ENCODE measurements around the gene VPS33A. TPM values are rescaled to one million over a fixed set of nuclear protein-coding genes. Genes with fewer than 3 reads are reported as not detected.

The VPS33A gene
- total and polyA plus RNA-seq, 2 experiments from 2014 or later, result 19.5 to 48.0 TPM

- Histone ChIP-seq H3K27ac (ENCODE audit: low read depth) (no peak overlapping the region), H3K79me2 (replicated peaks; ENCODE audit: insufficient read depth) (no peaks in the 10 kb centered on the region), H3F3A (replicated peaks; ENCODE audit: low read depth) (peaks cover 20% of the 10 kb centered on the region), H4K20me1 (replicated peaks; ENCODE audit: insufficient read depth) (peaks cover 29% of the 10 kb centered on the region), H3K27me3 (ENCODE audit: insufficient read depth) (peaks cover 47% of the 10 kb centered on the region), H3K9me2 (ENCODE audit: insufficient read depth) (no peaks in the 10 kb centered on the region), H2AFZ (no peak overlapping the region), H3K4me3 (peak overlapping the region; percentile 67), H3K4me1 (ENCODE audit: insufficient read depth) (peaks cover 11% of the 10 kb centered on the region; the same call in 1 of the 2 replicates), H3K36me3 (ENCODE audit: insufficient read depth) (peaks cover 26% of the 10 kb centered on the region), H3K4me2 (peak overlapping the region; percentile 88; the same call in 1 of the 2 replicates)
- Mint-ChIP-seq H3K27ac (no peak overlapping the region), H3K4me1 (peaks cover 24% of the 10 kb centered on the region), H3K27me3 (ENCODE audit: insufficient read depth, low read depth, poor library complexity) (peaks cover 43% of the 10 kb centered on the region), H3K4me3 (peak overlapping the region; percentile 65), H3K9me3 (no peaks in the 10 kb centered on the region), H3K36me3 (ENCODE audit: low read depth) (peaks cover 26% of the 10 kb centered on the region)
- DNase-seq (ENCODE audit: low spot score), result no peak
- TF ChIP-seq ZNF331 (CRISPR knock-in tag; IDR thresholded peaks at IDR 0.05; ENCODE audit: low read depth) (no peak), NANOG (IDR thresholded peaks at IDR 0.05; ENCODE audit: borderline replicate concordance) (no peak), REST (IDR thresholded peaks at IDR 0.05; ENCODE audit: unreplicated experiment) (no peak), EZH2phosphoT487 (IDR thresholded peaks at IDR 0.05; ENCODE audit: unreplicated experiment) (no peak), CREB1 (CRISPR knock-in tag; IDR thresholded peaks at IDR 0.05; ENCODE audit: low read depth) (no peak), EZH2 (IDR thresholded peaks at IDR 0.05; ENCODE audit: low read depth, unreplicated experiment) (no peak), JUNB (IDR thresholded peaks at IDR 0.05; ENCODE audit: unreplicated experiment) (no peak)
- TF ChIP-seq, protein P1, sequence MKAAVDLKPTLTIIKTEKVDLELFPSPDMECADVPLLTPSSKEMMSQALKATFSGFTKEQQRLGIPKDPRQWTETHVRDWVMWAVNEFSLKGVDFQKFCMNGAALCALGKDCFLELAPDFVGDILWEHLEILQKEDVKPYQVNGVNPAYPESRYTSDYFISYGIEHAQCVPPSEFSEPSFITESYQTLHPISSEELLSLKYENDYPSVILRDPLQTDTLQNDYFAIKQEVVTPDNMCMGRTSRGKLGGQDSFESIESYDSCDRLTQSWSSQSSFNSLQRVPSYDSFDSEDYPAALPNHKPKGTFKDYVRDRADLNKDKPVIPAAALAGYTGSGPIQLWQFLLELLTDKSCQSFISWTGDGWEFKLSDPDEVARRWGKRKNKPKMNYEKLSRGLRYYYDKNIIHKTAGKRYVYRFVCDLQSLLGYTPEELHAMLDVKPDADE (IDR thresholded peaks at IDR 0.05), result no peak
- ATAC-seq, result no peak
Observed at GRCh38 chr12:122205053-122205925, 61.0 kb downstream of the VPS33A start.

All from GM23338 (cell line).